NCI-H2107 treated with DMSO at 0.1 percent for 48 hours (cell line): ENCODE results near the gene ELF5.

Experiments
- DNase-seq: peaks from one replicate; lab custom pipeline; 2025; ENCODE audit not compliant: unreplicated experiment; lab: John Stamatoyannopoulos, UW

The ELF5 gene

DNA sequence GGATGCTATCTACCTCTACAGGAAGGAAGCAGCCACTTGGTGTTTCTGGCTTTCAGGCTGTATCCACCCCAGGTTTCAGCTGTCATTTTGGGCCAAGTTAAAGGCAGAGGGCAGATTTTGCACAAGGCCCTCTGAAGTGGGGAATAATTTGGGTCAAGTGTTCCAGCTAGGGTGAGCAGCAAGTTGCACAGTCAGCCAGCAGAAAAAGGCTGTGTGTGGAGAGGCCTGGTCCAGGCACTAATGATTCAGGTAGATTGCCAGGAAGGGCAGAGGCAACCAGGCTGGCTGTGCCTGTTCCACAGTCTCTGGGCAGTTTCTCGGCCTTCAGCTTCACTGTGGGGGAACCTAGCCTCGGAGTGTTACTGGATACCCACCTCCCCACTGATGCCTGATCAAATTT is 8.6 kb upstream of the ELF5 start:
- no peak for DNase-seq

GRCh38 chr11:34521265-34521664 is 7.7 kb upstream of the ELF5 start:
- DNase-seq: no peak

DNA sequence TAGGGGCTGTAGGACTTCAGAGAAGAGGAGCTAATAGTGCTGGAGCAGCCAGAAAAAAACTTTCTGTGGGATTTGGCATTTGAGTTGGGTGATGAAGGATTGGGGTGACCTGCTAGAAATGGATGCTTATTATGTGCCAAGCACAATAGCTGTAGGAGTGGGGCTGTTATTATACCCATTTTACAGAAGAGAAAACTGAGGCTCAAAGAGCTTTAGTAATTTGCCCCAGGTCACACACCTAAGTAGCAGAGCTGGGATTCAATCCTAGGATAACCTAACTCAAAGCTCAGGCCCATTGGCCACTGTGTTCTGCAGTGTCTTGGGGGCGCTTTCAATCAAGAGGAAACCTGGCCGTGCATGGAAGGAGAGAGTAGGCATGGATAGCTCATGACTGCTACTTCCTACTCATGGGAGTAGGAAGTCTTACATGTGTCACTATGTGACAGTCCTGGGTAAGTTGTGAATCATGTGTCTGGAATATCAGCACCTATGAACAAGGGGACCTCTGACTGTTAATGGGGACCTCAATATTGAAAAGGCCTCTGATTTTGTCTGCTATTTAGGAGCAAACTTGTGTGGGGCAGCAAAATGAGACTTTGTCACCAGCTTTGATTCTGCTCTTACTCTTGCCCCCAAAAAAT is 6.1 kb upstream of the ELF5 start:
- DNase-seq: no peak

DNA sequence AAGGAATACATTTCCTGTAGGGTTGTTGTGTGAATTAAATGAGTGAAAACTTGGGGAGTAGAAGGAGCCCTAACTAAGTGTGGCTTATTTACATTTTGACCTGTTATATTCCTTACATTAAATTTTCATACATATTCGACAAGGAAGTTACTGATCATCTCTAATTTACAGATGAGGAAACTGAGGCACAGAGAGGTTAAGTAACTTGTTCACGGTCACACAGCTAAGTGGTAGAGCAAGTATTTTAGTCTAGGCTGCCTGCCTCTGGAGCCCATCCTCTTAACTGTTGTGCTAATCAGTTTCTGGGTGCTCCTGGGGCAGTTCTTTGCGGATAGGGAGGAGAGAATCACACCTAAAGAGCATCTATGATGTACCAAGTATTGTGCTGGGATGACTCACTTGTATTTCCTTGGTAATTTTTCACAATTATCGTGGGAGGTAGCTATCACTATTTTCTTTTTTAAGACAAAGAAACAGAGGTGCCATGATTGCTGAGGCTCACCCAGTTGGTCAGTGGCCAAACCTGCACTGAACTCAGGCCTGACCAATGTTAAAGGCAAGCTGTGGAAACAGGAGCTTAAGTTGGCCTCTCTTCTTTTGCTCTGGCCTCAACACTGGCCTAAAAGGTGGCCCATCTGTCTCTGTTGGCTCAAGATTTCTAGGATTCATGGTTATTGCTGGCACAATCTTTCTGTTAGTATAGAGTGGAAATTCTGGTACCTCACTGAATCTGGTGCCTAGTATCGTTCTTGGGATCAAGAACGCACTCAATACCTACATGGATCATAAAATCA is 2.9 kb upstream of the ELF5 start:
- DNase-seq: no peak

DNA sequence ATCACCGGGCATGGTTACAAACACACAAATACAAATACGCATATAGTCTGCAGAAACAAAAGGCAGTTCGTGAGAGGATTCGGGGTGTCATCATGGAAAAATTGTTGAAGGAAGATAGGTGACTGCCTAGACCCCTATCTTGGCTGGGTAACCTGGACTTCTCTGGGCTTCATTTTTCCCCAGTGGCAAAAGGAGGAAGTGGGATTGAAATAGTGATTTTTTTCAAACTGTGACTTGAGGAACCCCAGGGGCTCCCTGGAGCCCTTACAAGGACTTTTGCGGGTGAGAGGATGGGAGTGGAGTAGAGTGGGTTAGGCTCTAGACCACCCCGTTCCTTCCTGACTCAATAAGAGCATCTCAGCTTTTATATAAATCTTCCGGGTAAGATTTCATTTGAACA is 1.0 kb upstream of the ELF5 start:
- no peak for DNase-seq

GRCh38 chr11:34512840-34513681 is 533 bp downstream of the ELF5 start:
- no peak for DNase-seq

DNA sequence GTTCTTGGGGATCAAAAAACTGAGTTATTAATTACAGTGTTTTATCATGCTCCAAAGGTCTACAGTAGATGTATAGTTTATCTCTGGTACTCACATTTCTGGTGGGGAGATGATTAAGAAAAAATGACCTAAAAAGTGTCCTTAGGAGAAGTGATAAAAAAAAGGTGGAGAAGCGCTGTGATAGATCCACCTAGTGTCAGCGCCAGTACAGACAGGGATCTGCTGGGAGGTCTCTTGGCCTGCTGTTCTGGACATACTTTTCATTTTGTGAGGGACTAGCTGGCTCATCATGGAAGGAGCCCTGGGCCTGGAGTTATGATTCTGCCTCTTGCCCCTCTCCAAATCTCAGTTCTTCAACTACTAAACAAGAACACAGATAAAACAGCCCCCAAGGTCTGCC is 2.9 kb downstream of the ELF5 start:
- DNase-seq: no peak

DNA sequence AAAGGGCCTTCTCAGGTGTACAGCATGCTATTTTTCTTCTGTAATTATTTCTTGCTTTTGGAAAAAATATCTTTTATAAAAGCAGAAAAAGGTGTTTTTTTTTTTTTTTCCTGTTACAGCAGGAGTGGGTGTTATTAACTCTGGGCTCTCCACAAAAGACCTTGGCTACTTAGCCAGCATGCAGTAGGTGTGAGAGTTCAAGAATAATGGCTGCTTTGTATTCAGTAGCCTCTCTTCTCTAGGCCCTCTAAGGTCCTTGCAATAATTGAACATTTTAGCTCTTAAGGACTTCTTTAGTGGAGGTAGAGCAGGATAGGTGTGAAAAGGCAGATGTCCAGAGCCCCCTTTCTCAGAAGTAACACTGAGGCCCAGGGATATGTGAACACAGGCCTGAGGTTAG is 3.4 kb downstream of the ELF5 start:
- DNase-seq: no peak

DNA sequence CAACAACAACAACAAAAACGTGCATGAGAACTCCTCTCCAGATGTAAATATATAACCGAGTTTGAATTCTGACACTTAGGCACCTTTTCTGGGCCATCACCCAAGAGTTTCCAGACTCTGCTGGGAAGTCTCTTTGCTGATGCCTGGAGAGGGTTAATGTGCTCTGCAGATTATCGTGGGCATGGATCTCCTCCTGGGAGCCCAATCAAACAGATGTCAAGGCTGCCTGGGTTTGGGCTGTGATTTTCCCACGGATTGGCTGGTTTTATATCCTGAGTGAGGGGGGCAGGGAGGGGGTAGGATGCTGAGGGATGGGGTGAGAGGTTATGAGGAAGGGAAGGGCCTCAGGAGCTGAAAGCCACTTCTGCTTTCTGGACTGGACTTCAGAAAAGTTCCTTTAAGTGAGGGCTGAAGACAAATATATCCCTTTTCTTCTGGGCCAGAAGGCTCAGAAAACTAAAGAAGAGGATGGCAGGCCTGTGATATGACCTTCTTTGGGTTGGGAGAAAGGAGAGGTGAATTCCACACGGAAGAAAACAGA is 4.2 kb downstream of the ELF5 start:
- no peak for DNase-seq

GRCh38 chr11:34508524-34508923 is 5.1 kb downstream of the ELF5 start:
- no peak for DNase-seq

GRCh38 chr11:34507610-34508009 is 6.0 kb downstream of the ELF5 start:
- no peak for DNase-seq

DNA sequence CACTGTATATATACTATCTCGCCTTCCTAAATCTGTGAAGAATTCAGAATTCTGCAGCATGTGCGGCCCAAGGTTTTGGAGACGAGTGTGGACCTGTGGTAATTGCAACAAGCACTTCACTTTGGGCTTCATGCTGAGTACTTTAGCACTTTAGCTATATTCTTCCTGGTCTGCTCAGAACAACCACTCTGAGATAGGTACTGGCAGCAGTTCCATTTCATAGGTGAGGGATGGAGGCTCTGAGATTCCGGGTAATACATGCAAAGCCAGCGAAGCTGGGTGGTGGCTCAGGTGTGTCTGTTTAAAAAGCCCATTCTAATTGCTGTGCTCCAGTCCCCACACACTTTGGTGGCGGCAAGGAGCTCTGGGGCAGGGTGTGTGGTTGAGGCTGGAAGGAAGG is 6.4 kb downstream of the ELF5 start:
- DNase-seq: no peak

DNA sequence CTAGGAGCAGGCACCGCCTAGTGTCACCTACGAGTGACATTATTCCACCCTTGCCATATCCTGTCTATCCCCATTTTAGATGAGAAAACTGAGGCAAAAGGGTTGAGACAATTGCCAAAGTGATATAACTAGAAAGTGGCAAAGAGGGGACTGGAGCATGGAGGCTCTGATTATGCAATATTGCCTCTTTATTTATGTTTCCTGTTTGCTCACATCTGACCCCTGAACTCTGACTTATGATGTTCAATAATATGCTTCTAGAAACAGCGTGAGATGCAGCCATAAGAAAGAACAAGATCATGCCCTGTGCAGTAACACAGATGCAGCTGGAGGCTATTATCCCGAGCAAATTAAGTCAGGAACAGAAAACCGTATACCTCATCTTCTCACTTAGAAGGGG is 7.7 kb downstream of the ELF5 start:
- DNase-seq: no peak

DNA sequence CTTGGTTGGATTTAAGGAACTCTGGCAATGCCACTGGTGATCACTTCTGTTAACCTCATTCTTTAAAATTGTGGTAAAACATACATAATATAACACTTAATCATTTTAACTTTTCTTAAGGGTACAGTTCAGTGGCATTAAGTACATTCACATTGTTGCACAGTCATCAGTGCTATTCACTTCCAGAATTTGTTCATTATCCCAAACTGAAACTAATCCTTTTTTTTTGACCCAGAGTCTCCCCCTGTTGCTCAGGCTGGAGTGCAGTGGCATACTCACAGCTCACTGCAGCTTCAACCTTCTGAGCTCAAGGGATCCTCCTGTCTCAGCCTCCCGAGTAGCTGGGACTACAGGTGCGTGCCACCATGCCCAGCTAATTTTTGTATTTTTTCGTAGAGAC is 10.6 kb downstream of the ELF5 start:
- DNase-seq: no peak

DNA sequence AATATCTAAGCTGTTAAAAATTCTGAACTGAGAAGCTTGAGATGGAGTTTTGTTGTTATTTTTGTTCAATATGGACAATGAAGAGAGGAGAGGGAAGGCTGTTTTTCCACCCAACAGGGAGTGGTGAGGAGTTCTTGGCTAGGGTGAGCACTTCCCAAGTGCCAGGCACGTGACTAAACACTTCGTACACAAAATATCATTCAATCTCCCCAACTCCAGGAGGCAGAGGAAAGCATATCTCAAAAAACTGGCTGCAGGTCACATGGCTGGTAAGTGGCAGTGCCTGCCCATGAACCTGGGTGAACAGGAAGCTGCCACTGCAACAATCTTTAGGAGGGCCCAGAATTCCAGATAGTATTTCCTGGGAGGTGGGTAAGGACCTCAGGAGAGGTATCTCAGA is 11.6 kb downstream of the ELF5 start:
- no peak for DNase-seq

DNA sequence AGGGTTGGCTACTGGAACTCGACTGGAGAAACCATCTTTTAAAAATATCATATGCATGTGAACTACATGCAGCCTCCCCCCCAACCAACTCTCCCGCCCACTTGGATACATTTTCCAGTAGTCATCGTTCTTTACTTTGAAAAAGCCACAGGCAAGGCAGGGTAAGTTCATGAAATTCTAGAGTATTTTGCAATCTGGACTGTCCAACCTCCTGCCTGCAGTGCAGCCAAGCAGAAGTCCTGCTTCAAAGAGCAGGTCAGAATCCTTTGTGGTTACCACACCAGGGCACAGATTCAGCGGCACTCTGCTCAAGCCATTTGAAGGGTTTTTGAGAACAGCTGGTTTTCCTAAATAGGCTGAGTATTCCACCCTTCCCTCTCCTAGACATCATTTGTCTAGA is 12.1 kb downstream of the ELF5 start:
- no peak for DNase-seq

- no peak for DNase-seq
Observed at GRCh38 chr11:34499719-34500500, 13.7 kb downstream of the ELF5 start.

- no peak for DNase-seq
Observed at GRCh38 chr11:34495724-34496377, 17.7 kb downstream of the ELF5 start.

- no peak for DNase-seq
Observed at GRCh38 chr11:34495239-34495723, 18.3 kb downstream of the ELF5 start.

DNA sequence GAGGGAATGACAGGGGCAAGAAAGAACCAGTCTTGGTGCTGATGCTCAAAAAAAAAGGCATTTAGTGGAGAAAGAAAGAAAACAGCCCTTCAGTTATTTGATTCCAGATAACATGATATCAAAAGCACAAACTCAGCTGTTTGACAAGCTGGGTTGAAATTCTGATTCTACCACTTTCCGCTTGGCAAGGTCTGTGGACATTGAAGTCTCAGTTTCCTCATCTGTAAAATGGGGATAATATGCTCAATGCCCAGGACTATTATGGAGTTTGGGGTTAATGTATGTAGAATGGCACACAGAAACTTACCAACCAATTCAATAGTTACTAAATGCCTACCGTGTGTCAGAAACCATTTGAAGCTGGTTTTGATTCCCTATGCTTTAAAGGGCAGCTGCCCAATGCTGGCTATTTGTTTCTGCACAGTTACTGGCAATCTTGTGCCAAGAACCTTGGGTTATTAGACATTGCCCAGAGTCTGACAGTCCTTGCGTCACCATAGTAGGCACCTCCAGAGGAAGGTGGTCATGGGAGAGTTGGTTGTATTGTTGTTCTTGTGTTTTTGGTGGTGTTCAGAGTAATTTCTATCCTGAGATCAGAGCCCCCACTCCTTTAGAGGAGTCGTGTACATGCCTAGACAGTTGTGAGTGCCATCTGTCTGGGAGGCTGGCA is 19.5 kb downstream of the ELF5 start:
- DNase-seq: no peak
